PC-3 (cell line): Measurements from ENCODE around the gene HIPK2. TPM values are rescaled to one million over a fixed set of nuclear protein-coding genes. Genes with fewer than 3 reads are reported as not detected.

Experiments
- ATAC-seq: fragments of 200-7000 bp; cut with Tn5 transposase; 2 replicates; pipeline ENCODE4 v1.9.1; 2020; ENCODE audit warnings: mild to moderate bottlenecking, moderate library complexity
- BruUV-seq: library from RNA; stranded (reverse); fragments of 400-500 nt; replicated peaks from 2 replicates; lab custom pipeline; 2021; lab: Mats Ljungman, UMichigan
- CTCF ChIA-PET: fragments of 300-600 bp; sonication (Branson Sonifier 250); formaldehyde crosslinking; loops from one replicate; lab custom pipeline; 2022; ENCODE audit warnings: antibody characterized with exemption; lab: Charles Lee
- POLR2A ChIA-PET: fragments of 300-600 bp; sonication (Branson Sonifier 250); formaldehyde crosslinking; loops from one replicate; lab custom pipeline; 2022; ENCODE audit warnings: antibody characterized with exemption; ENCODE audit not compliant: unreplicated experiment; lab: Charles Lee
- DNase-seq: peaks from one replicate; pipeline ENCODE4 v3.0.0-alpha.2; 2015
- H2AFZ ChIP-seq: fragments of 300-600 bp; sonication (generic); 2 replicates; pipeline ENCODE4 v1.6.0; 2016; ENCODE audit warnings: antibody characterized with exemption, low read length
- H3F3A ChIP-seq: fragments of 300-600 bp; sonication (generic); one replicate; pipeline ENCODE4 v1.6.0; 2017; ENCODE audit warnings: antibody characterized with exemption, low read length, control low read depth, mild to moderate bottlenecking; ENCODE audit not compliant: unreplicated experiment
- H3K27ac ChIP-seq: fragments of 300-600 bp; sonication (generic); 2 replicates; pipeline ENCODE4 v1.5.1; 2016; ENCODE audit warnings: mild to moderate bottlenecking, low read length
- H3K27me3 ChIP-seq: fragments of 300-600 bp; sonication (generic); 2 replicates; pipeline ENCODE4 v1.6.1; 2016; ENCODE audit warnings: low read length, mixed read lengths
- H3K36me3 ChIP-seq: fragments of 300-600 bp; sonication (generic); 2 replicates; pipeline ENCODE4 v1.6.1; 2016; ENCODE audit warnings: low read depth, mixed run types, low read length, mixed read lengths
- H3K4me1 ChIP-seq: fragments of 300-600 bp; sonication (generic); 2 replicates; pipeline ENCODE4 v1.5.1; 2016; ENCODE audit warnings: low read length; ENCODE audit not compliant: insufficient read depth
- H3K4me2 ChIP-seq: fragments of 300-600 bp; sonication (generic); 2 replicates; pipeline ENCODE4 v1.6.0; 2016; ENCODE audit warnings: low read length
- H3K4me3 ChIP-seq: fragments of 300-600 bp; sonication (generic); 2 replicates; pipeline ENCODE4 v1.5.1; 2016; ENCODE audit warnings: mild to moderate bottlenecking, low read length, mixed read lengths
- H3K79me2 ChIP-seq: fragments of 300-600 bp; sonication (generic); 2 replicates; pipeline ENCODE4 v1.6.1; 2017; ENCODE audit warnings: low read length, mixed read lengths
- H3K9ac ChIP-seq: fragments of 300-600 bp; sonication (generic); 2 replicates; pipeline ENCODE4 v1.6.0; 2016; ENCODE audit warnings: mild to moderate bottlenecking, low read length
- H3K9me2 ChIP-seq: fragments of 300-600 bp; sonication (generic); replicated peaks from 2 replicates; pipeline ENCODE4 v1.6.1; 2016; ENCODE audit warnings: mixed run types, low read length, mixed read lengths
- H3K9me3 ChIP-seq: fragments of 300-600 bp; sonication (generic); 2 replicates; pipeline ENCODE4 v1.6.1; 2016; ENCODE audit warnings: low read length, mixed read lengths
- H4K20me1 ChIP-seq: fragments of 300-600 bp; sonication (generic); 2 replicates; pipeline ENCODE4 v1.6.1; 2016; ENCODE audit warnings: low read length, mixed read lengths
- CTCF ChIP-seq: fragments of 300-600 bp; sonication (generic); conservative IDR thresholded peaks from 2 replicates; pipeline ENCODE4 v1.5.1; 2017; ENCODE audit warnings: antibody characterized with exemption, low read depth, mild to moderate bottlenecking, low read length
- EZH2 ChIP-seq: fragments of 300-600 bp; sonication (generic); IDR thresholded peaks from one replicate; pipeline ENCODE4 v1.6.1; 2017; ENCODE audit warnings: antibody characterized with exemption, mild to moderate bottlenecking, low read length; ENCODE audit not compliant: unreplicated experiment
- EZH2phosphoT487 ChIP-seq: fragments of 300-600 bp; sonication (generic); IDR thresholded peaks from 2 replicates; pipeline ENCODE4 v1.6.1; 2018; ENCODE audit warnings: mild to moderate bottlenecking, antibody characterized with exemption, low read length, borderline replicate concordance
- intact Hi-C: fragments of 100-400 bp; cut with micrococcal nuclease; formaldehyde crosslinking; loops from 2 replicates; pipeline ENCODE4 v1.9.0; 2023
- total RNA-seq: library from RNA; depleted of rRNA; stranded (reverse); fragments of >200 nt; gene quantifications from 2 replicates; pipeline ENCODE4 v1.2.3, GENCODE V29; 2014

The HIPK2 gene
- total RNA-seq, 1 experiment from 2014 or later = 38.1 TPM

- H3K27me3 ChIP-seq = no peaks in the 10 kb centered on the region
- H3K27ac ChIP-seq = no peak overlapping the region
- H3K4me3 ChIP-seq = no peak overlapping the region
- ATAC-seq (no peak), DNase-seq (no peak)
- TSS peak; percentile 52 for BruUV-seq
- CTCF ChIA-PET = no interaction called here
- peaks cover 43% of the 10 kb centered on the region for H3K36me3 ChIP-seq
- no peak overlapping the region for H3K9ac ChIP-seq
- peaks cover 25% of the 10 kb centered on the region for H4K20me1 ChIP-seq
- H3K4me2 ChIP-seq = no peak overlapping the region
- peaks cover 13% of the 10 kb centered on the region for H3K4me1 ChIP-seq
- H3K9me3 ChIP-seq = no peaks in the 10 kb centered on the region
- peaks cover 98% of the 10 kb centered on the region for H3K79me2 ChIP-seq
- no peaks in the 10 kb centered on the region for H3F3A ChIP-seq
- H3K9me2 ChIP-seq = no peaks in the 10 kb centered on the region
- H2AFZ ChIP-seq = no peak overlapping the region
- intact Hi-C loops = no loop called here
- TF ChIP-seq CTCF = no peak
- no peak for TF ChIP-seq EZH2
- TF ChIP-seq EZH2phosphoT487 = no peak
- POLR2A ChIA-PET = no interaction called here
These were observed 61.4 kb downstream of the HIPK2 start for GRCh38 chr7:139716156-139716942.

GRCh38 chr7:139715194-139715815 lies 62.5 kb downstream of the HIPK2 start:
- Histone ChIP-seq H4K20me1 (peaks cover 21% of the 10 kb centered on the region), H3K36me3 (peaks cover 47% of the 10 kb centered on the region), H3K4me2 (no peak overlapping the region), H3K27me3 (no peaks in the 10 kb centered on the region), H3K27ac (no peak overlapping the region), H3K9me2 (no peaks in the 10 kb centered on the region), H3K9me3 (no peaks in the 10 kb centered on the region), H3K4me3 (no peak overlapping the region), H2AFZ (no peak overlapping the region), H3K79me2 (peaks cover 97% of the 10 kb centered on the region), H3F3A (no peaks in the 10 kb centered on the region), H3K4me1 (peaks cover 2% of the 10 kb centered on the region; the same call in 1 of the 2 replicates), H3K9ac (no peak overlapping the region)
- ChIA-PET POLR2A (interaction anchor here (0.6 kb wide), 1 partner anchor 36 kb away, joined by 6 read pairs; no protein-coding TSS in a partner anchor), CTCF (no interaction called here)
- TF ChIP-seq EZH2phosphoT487 (no peak), CTCF (no peak), EZH2 (no peak)
- no peak for ATAC-seq
- intact Hi-C loops = no loop called here
- DNase-seq = no peak
- no TSS peak for BruUV-seq
